Adrenal gland (tissue), 12 donors: ENCODE data around the gene SLC35C1. TPM values are rescaled to one million over a fixed set of nuclear protein-coding genes. Genes with fewer than 3 reads are reported as not detected.

Experiments used
- DNase-seq, 7 donors: peaks; one replicate each; pipeline ENCODE4 v3.0.0-alpha.2; 2019 to 2020
- H3K27ac ChIP-seq, 5 donors: fragments of 200-600 bp; sonication (generic) in 4 of 5; 1 replicate in 3 of 5; 2 replicates in 2 of 5; pipeline versions ENCODE4 v1.5.1 to v1.8.0; 2016 to 2020; ENCODE audit warnings: mild to moderate bottlenecking in 1 of 5
- H3K27me3 ChIP-seq: fragments of 200-600 bp; 2 replicates; pipeline ENCODE4 v1.8.0; 2021
- H3K36me3 ChIP-seq, 2 donors: fragments of 200-600 bp; replicated peaks in 1 of 2; 1 replicate in 1 of 2; 2 replicates in 1 of 2; pipeline versions ENCODE4 v1.5.1 to v1.8.0; 2018 to 2022
- H3K4me1 ChIP-seq, 2 donors: fragments of 200-600 bp; replicated peaks in 1 of 2; 1 replicate in 1 of 2; 2 replicates in 1 of 2; pipeline versions ENCODE4 v1.5.1 to v1.8.0; 2018 to 2021
- H3K4me3 ChIP-seq, 4 donors: fragments of 200-600 bp; sonication (generic) in 3 of 4; one replicate each; pipeline ENCODE4 v1.5.1; 2016 to 2018
- H3K9me3 ChIP-seq, 3 donors: fragments of 200-600 bp; sonication (generic) in 1 of 3; replicated peaks in 1 of 3; 1 replicate in 2 of 3; 2 replicates in 1 of 3; pipeline versions ENCODE4 v1.5.1 to v1.8.0; 2016 to 2021
- POLR2A ChIP-seq, 2 donors: fragments of 450-650 bp; IDR thresholded peaks; one replicate each; pipeline ENCODE4 v1.6.1; 2017; ENCODE audit warnings: antibody characterized with exemption in 2 of 2, mild to moderate bottlenecking in 2 of 2, moderate library complexity in 1 of 2
- WGBS, 4 donors: extraction: QIAGEN DNeasy Blood & Tissue Kit in 2 of 4; methylation state at CpG; one replicate each; pipeline versions ENCODE4 v1.1.5 to v1.1.7; 2013 to 2017; 5-methylcytosine and 5-hydroxymethylcytosine counted together
- intact Hi-C, 2 donors: fragments of 100-400 bp; cut with DNase I; formaldehyde crosslinking; loops; one replicate each; pipeline versions ENCODE4 v1.14.1 to v1.15.0; 2022 to 2023
- polyA plus RNA-seq, 3 donors: library from polyadenylated mRNA; stranded (reverse); fragments of 200-250 nt in 2 of 3; fragments of 350-450 nt in 1 of 3; fragmentation: Illumina TruSeq in 1 of 3; extraction: RNeasy Lipid Tissue Mini Kit (QIAGEN cat#74804) in 1 of 3; gene quantifications; one replicate each; pipeline ENCODE4 v1.2.3, GENCODE V29; 2013 to 2014
- total RNA-seq, 9 donors: library from RNA; depleted of rRNA in 4 of 9; stranded (reverse); fragments of >200 nt in 4 of 9; fragments of 120-200 nt in 1 of 9; fragmentation: NEBNext Ultra II Directional in 1 of 9; extraction: Animal tissue kit (Norgen Biotek cat#: 25700) in 1 of 9; gene quantifications; one replicate each; pipeline versions ENCODE4 v1.1.0 to v1.2.4, GENCODE V29; 2013 to 2023
- TF ChIP-seq, protein P1 (sequence below), 6 experiments: fragments of 450-650 bp in 4 of 6; fragments of 200-600 bp in 2 of 6; sonication (generic) in 1 of 6; IDR thresholded peaks; 1 replicate in 5 of 6; 2 replicates in 1 of 6; pipeline versions ENCODE4 v1.5.1 to v1.8.0; 2016 to 2021; ENCODE audit warnings: antibody characterized with exemption in 6 of 6, mild to moderate bottlenecking in 2 of 6, moderate library complexity in 1 of 6
- donor health status: healthy with polysubstance abuse.
- donor health status: Bipolar disorder and iron deficiency.
- donor health status: DM: yes; HTN: yes; CAD: no.
- donor health status: DM: no; HTN: no; CAD: no.
- donor health status: DM: no; HTN: no; CAD: no.
- donor health status: DM: yes; HTN: yes; CAD: no.

The SLC35C1 gene
- total and polyA plus RNA-seq, 12 donors, result 4.4 to 17.3 (median 10.1) TPM

GRCh38 chr11:45846974-45847910 is 42.3 kb downstream of the SLC35C1 start, which contains the start of gene CRY2:
Gene CRY2, plus strand, starts transcription at chr11:45847475. Its CDS starts 16 bp downstream, at chr11:45847491.
- H3K9me3 ChIP-seq, result no peaks in the 10 kb centered on the region
- H3K4me1 ChIP-seq, result peaks cover 16 to 57% of the 10 kb centered on the region in 2 donors
- intact Hi-C loops, result no loop called here
- H3K27ac ChIP-seq, result peak within 1 kb of the TSS; percentile 80 to 99 (median 98)
- TF ChIP-seq, protein P1, sequence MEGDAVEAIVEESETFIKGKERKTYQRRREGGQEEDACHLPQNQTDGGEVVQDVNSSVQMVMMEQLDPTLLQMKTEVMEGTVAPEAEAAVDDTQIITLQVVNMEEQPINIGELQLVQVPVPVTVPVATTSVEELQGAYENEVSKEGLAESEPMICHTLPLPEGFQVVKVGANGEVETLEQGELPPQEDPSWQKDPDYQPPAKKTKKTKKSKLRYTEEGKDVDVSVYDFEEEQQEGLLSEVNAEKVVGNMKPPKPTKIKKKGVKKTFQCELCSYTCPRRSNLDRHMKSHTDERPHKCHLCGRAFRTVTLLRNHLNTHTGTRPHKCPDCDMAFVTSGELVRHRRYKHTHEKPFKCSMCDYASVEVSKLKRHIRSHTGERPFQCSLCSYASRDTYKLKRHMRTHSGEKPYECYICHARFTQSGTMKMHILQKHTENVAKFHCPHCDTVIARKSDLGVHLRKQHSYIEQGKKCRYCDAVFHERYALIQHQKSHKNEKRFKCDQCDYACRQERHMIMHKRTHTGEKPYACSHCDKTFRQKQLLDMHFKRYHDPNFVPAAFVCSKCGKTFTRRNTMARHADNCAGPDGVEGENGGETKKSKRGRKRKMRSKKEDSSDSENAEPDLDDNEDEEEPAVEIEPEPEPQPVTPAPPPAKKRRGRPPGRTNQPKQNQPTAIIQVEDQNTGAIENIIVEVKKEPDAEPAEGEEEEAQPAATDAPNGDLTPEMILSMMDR (IDR thresholded peaks at IDR 0.05), result peak in 2 of 6 experiments; percentile 10 to 24
- TF ChIP-seq POLR2A (IDR thresholded peaks at IDR 0.05), result peak; percentile 98 to 99
- DNase-seq, result peak; percentile 99 to 100 (median 100)
- no peaks in the 10 kb centered on the region for H3K36me3 ChIP-seq
- H3K27me3 ChIP-seq, result no peaks in the 10 kb centered on the region
- 0 to 1% (median 0%) methylated on average over 2 to 75 of the region's 75 CpGs for WGBS, 4 donors
- H3K4me3 ChIP-seq, result peak within 1 kb of the TSS; percentile 54 to 86 (median 77)

DNA sequence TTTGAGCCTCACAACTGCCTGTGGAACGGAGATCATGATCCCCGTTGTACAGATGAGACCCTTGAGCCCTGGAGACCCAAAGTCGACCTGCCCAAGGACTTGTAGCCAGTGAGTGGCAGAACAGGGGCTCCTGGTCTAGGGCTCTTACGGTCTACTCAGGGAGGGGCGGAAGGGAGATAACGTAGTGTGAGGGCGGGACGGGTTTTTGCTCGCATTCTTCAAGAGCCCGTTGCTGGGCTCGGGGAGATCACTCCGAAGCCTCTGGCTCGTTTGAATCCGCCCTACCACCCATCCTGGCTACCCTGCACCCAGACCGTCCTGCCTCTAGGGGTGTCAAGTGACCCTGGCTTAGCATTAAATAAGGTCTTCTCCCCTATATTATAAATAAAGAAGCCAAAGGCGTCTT is 43.0 kb downstream of the SLC35C1 start:
- peaks cover 22 to 62% of the 10 kb centered on the region in 2 donors for H3K4me1 ChIP-seq
- DNase-seq, result peak; percentile 55 to 86 (median 72)

GRCh38 chr11:45848654-45849081 is 43.7 kb downstream of the SLC35C1 start:
- Histone ChIP-seq H3K4me1 (peaks cover 22 to 63% of the 10 kb centered on the region in 2 donors), H3K27ac (peak overlapping the region in 3 of 5 donors; percentile 94 to 99 (median 98)), H3K4me3 (peak overlapping the region in 1 of 4 donors; percentile 80), H3K9me3 (no peaks in the 10 kb centered on the region), H3K36me3 (no peaks in the 10 kb centered on the region), H3K27me3 (no peaks in the 10 kb centered on the region)
- 40 to 57% (median 51%) methylated on average over 8 of the region's 8 CpGs for WGBS, 4 donors
- intact Hi-C loops, result no loop called here
- TF ChIP-seq, protein P1 (IDR thresholded peaks at IDR 0.05), result no peak
- TF ChIP-seq POLR2A (IDR thresholded peaks at IDR 0.05), result no peak
- DNase-seq, result peak in 2 of 7 donors; percentile 15 to 51

More for the DNA sequence above, 43.0 kb downstream of the SLC35C1 start:
- Histone ChIP-seq H3K9me3 (no peaks in the 10 kb centered on the region), H3K27ac (peak overlapping the region; percentile 80 to 99 (median 98)), H3K27me3 (no peaks in the 10 kb centered on the region), H3K36me3 (no peaks in the 10 kb centered on the region), H3K4me3 (peak overlapping the region; percentile 54 to 86 (median 77))
- WGBS, 4 donors, result 1 to 5% (median 1%) methylated on average over 6 to 16 of the region's 16 CpGs
- TF ChIP-seq, protein P1 (IDR thresholded peaks at IDR 0.05), result peak in 1 of 6 experiments; percentile 16
- TF ChIP-seq POLR2A (IDR thresholded peaks at IDR 0.05), result no peak
- intact Hi-C loops, result no loop called here

- no peaks in the 10 kb centered on the region for H3K27me3 ChIP-seq
- WGBS, 4 donors, result 60 to 83% (median 65%) methylated on average over 2 of the region's 2 CpGs
- no peak overlapping the region for H3K4me3 ChIP-seq
- no peaks in the 10 kb centered on the region for H3K9me3 ChIP-seq
- no peaks in the 10 kb centered on the region for H3K36me3 ChIP-seq
- H3K27ac ChIP-seq, result peak overlapping the region in 1 of 5 donors; percentile 29
- DNase-seq, result peak in 1 of 7 donors; percentile 33
- intact Hi-C loops, result no loop called here
- peaks cover 22 to 79% of the 10 kb centered on the region in 2 donors for H3K4me1 ChIP-seq
- TF ChIP-seq, protein P1 (IDR thresholded peaks at IDR 0.05), result no peak
- no peak for TF ChIP-seq POLR2A (IDR thresholded peaks at IDR 0.05)
These were observed 45.5 kb downstream of the SLC35C1 start for GRCh38 chr11:45850446-45850845.
